Measurements from ENCODE around the gene ULK4.

The ULK4 gene

DNA sequence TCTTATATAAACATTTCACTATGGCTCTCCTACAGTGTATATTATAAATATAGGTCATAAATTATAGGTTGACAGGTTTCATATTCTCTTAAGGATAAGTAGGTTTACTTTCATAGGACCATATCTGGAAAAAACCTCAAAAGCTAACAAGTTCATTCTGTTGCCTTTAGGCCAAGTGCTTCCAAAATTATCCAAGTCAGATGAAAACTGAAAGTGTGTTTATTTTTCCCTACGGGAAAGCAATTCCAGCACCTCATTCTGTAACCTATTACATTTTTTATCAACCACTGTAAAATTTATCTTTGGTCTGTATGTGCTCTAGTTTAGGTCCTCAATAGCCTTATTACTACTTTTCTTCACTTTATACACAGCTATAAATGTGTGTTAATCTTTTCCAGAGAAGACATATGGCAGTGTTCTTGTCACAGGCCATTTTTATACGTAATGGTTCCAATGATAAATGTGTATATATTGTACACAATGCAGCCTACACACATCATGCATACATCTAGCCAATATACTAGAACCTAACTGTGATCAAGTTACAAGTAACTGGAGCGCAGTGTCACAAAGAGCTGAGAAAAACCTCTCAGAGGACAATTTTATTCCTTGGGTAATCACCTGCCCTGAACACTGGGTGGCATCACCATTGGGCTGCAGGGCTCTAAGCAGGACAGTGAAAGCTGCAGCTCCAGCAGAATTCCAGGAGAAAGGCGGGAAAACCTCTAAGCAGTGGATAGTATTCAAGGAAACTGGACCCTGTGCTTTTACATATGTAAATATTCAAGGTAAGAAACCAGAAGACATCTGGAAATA lies 511.3 kb downstream of the ULK4 start (continued):
- TF ChIP-seq, protein P1, sequence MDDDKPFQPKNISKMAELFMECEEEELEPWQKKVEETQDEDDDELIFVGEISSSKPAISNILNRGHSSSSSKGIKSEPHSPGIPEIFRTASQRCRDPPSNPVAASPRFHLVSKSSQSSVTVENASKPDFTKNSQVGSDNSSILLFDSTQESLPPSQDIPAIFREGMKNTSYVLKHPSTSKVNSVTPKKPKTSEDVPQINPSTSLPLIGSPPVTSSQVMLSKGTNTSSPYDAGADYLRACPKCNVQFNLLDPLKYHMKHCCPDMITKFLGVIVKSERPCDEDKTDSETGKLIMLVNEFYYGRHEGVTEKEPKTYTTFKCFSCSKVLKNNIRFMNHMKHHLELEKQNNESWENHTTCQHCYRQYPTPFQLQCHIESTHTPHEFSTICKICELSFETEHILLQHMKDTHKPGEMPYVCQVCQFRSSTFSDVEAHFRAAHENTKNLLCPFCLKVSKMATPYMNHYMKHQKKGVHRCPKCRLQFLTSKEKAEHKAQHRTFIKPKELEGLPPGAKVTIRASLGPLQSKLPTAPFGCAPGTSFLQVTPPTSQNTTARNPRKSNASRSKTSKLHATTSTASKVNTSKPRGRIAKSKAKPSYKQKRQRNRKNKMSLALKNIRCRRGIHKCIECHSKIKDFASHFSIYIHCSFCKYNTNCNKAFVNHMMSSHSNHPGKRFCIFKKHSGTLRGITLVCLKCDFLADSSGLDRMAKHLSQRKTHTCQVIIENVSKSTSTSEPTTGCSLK (tag by site-specific recombination; IDR thresholded peaks at IDR 0.05), result no peak
- no peak for TF ChIP-seq MZF1 (tag by site-specific recombination; IDR thresholded peaks at IDR 0.05; ENCODE audit: borderline replicate concordance)

DNA sequence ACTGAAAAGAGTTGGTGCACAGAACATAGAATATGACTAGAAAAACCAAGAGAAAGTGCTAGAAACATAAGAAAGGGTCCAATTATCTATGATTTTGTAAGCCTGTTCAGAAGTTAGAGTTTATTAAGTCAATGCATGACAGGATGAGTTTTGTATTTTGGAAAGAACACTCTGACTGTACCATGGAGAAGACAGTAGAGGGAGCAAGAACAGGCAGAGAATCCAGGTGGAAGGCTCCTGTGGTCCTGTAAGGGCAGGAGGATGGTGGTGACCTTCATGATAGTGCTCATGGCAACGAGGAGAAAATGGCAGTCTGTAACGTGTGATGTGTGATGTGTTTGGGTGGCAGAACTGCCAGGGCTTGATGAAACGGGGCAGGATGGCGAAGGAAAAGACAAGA lies 513.5 kb downstream of the ULK4 start:
- ChIA-PET CTCF (interaction anchor here (0.9 to 1.1 kb wide), 2 partner anchors 431 to 868 kb away, joined by 3 read pairs; no protein-coding TSS in a partner anchor), POLR2A (no interaction called here)
- TF ChIP-seq ZNF133 (tag by site-specific recombination; IDR thresholded peaks at IDR 0.05), result no peak
- no peak for TF ChIP-seq ZFP3 (tag by site-specific recombination; IDR thresholded peaks at IDR 0.05; ENCODE audit: low read depth)
- Histone ChIP-seq H3K36me3 (ENCODE audit: control insufficient read depth in 2 of 2, insufficient read depth in 1 of 2, low read length in 2 of 2) (no peaks in the 10 kb centered on the region), H3K9me3 (ENCODE audit: control insufficient read depth, insufficient read depth, low read depth, low read length) (no peaks in the 10 kb centered on the region), H3K27ac (ENCODE audit: extremely low read depth, low read depth, low read length) (no peak overlapping the region), H3K4me1 (ENCODE audit: control insufficient read depth, insufficient read depth, low read length) (peaks cover 2% of the 10 kb centered on the region; the same call in 1 of the 2 replicates), H3K4me3 (ENCODE audit: low read depth, low read length) (no peak overlapping the region)

DNA sequence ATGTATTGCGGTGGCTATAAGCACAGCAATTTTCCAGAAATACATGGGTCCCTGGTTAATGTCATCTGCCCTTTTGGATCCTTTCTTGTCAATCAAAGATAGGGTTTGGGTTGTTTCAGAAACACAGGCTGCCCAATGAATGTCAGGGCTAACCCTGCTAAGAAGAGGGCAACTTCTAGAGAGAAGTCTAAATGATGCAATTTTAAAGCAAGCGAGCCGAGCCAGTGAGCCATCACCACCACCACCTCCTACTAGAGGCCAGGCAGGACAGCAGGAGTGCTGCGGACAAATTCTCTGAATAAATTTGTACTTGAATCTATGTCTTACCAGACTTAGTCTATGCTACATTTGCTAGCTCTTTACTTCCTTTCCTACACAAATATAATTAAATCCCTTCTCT lies 514.2 kb downstream of the ULK4 start:
- POLR2A ChIA-PET, result no interaction called here
- Histone ChIP-seq H3K27ac (ENCODE audit: extremely low read depth, low read depth, low read length) (no peak overlapping the region), H3K36me3 (ENCODE audit: control insufficient read depth in 2 of 2, insufficient read depth in 1 of 2, low read length in 2 of 2) (no peaks in the 10 kb centered on the region), H3K9me3 (ENCODE audit: control insufficient read depth, insufficient read depth, low read depth, low read length) (no peaks in the 10 kb centered on the region), H3K4me3 (ENCODE audit: low read depth, low read length) (no peak overlapping the region), H3K4me1 (ENCODE audit: control insufficient read depth, insufficient read depth, low read length) (peaks cover 2% of the 10 kb centered on the region; the same call in 1 of the 2 replicates)
- CTCF ChIA-PET, result interaction anchor here (0.9 to 1.1 kb wide), 2 partner anchors 432 to 867 kb away, joined by 3 read pairs; no protein-coding TSS in a partner anchor
- TF ChIP-seq, protein P2, sequence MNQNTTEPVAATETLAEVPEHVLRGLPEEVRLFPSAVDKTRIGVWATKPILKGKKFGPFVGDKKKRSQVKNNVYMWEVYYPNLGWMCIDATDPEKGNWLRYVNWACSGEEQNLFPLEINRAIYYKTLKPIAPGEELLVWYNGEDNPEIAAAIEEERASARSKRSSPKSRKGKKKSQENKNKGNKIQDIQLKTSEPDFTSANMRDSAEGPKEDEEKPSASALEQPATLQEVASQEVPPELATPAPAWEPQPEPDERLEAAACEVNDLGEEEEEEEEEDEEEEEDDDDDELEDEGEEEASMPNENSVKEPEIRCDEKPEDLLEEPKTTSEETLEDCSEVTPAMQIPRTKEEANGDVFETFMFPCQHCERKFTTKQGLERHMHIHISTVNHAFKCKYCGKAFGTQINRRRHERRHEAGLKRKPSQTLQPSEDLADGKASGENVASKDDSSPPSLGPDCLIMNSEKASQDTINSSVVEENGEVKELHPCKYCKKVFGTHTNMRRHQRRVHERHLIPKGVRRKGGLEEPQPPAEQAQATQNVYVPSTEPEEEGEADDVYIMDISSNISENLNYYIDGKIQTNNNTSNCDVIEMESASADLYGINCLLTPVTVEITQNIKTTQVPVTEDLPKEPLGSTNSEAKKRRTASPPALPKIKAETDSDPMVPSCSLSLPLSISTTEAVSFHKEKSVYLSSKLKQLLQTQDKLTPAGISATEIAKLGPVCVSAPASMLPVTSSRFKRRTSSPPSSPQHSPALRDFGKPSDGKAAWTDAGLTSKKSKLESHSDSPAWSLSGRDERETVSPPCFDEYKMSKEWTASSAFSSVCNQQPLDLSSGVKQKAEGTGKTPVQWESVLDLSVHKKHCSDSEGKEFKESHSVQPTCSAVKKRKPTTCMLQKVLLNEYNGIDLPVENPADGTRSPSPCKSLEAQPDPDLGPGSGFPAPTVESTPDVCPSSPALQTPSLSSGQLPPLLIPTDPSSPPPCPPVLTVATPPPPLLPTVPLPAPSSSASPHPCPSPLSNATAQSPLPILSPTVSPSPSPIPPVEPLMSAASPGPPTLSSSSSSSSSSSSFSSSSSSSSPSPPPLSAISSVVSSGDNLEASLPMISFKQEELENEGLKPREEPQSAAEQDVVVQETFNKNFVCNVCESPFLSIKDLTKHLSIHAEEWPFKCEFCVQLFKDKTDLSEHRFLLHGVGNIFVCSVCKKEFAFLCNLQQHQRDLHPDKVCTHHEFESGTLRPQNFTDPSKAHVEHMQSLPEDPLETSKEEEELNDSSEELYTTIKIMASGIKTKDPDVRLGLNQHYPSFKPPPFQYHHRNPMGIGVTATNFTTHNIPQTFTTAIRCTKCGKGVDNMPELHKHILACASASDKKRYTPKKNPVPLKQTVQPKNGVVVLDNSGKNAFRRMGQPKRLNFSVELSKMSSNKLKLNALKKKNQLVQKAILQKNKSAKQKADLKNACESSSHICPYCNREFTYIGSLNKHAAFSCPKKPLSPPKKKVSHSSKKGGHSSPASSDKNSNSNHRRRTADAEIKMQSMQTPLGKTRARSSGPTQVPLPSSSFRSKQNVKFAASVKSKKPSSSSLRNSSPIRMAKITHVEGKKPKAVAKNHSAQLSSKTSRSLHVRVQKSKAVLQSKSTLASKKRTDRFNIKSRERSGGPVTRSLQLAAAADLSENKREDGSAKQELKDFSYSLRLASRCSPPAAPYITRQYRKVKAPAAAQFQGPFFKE (tag by site-specific recombination; IDR thresholded peaks at IDR 0.05; ENCODE audit: borderline replicate concordance), result no peak
- TF ChIP-seq ZNF121 (tag by site-specific recombination; IDR thresholded peaks at IDR 0.05) (no peak), ZNF221 (tag by site-specific recombination; IDR thresholded peaks at IDR 0.05; ENCODE audit: borderline replicate concordance) (no peak), ZFP37 (tag by site-specific recombination; IDR thresholded peaks at IDR 0.05) (no peak), ZNF510 (tag by site-specific recombination; IDR thresholded peaks at IDR 0.05; ENCODE audit: insufficient replicate concordance) (no peak), ZNF776 (tag by site-specific recombination; IDR thresholded peaks at IDR 0.05; ENCODE audit: borderline replicate concordance) (no peak), ZNF391 (tag by site-specific recombination; IDR thresholded peaks at IDR 0.05; ENCODE audit: borderline replicate concordance, low read depth) (no peak), MEIS1 (CRISPR knock-in tag; IDR thresholded peaks at IDR 0.05; ENCODE audit: borderline replicate concordance) (no peak), GLIS1 (tag by site-specific recombination; IDR thresholded peaks at IDR 0.05) (no peak), ZNF211 (tag by site-specific recombination; IDR thresholded peaks at IDR 0.05; ENCODE audit: low read depth) (no peak), ZNF10 (tag by site-specific recombination; IDR thresholded peaks at IDR 0.05) (no peak), ZBTB20 (tag by site-specific recombination; IDR thresholded peaks at IDR 0.05) (no peak)
- TF ChIP-seq, protein P3, sequence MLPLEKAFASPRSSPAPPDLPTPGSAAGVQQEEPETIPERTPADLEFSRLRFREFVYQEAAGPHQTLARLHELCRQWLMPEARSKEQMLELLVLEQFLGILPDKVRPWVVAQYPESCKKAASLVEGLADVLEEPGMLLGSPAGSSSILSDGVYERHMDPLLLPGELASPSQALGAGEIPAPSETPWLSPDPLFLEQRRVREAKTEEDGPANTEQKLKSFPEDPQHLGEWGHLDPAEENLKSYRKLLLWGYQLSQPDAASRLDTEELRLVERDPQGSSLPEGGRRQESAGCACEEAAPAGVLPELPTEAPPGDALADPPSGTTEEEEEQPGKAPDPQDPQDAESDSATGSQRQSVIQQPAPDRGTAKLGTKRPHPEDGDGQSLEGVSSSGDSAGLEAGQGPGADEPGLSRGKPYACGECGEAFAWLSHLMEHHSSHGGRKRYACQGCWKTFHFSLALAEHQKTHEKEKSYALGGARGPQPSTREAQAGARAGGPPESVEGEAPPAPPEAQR (tag by site-specific recombination; IDR thresholded peaks at IDR 0.05), result no peak
- TF ChIP-seq, protein P4, sequence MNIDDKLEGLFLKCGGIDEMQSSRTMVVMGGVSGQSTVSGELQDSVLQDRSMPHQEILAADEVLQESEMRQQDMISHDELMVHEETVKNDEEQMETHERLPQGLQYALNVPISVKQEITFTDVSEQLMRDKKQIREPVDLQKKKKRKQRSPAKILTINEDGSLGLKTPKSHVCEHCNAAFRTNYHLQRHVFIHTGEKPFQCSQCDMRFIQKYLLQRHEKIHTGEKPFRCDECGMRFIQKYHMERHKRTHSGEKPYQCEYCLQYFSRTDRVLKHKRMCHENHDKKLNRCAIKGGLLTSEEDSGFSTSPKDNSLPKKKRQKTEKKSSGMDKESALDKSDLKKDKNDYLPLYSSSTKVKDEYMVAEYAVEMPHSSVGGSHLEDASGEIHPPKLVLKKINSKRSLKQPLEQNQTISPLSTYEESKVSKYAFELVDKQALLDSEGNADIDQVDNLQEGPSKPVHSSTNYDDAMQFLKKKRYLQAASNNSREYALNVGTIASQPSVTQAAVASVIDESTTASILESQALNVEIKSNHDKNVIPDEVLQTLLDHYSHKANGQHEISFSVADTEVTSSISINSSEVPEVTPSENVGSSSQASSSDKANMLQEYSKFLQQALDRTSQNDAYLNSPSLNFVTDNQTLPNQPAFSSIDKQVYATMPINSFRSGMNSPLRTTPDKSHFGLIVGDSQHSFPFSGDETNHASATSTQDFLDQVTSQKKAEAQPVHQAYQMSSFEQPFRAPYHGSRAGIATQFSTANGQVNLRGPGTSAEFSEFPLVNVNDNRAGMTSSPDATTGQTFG (tag by site-specific recombination; IDR thresholded peaks at IDR 0.05; ENCODE audit: borderline replicate concordance), result no peak
